CD8-positive, alpha-beta T cell (primary cell): ENCODE data around the gene STAT3. TPM values are rescaled to one million over a fixed set of nuclear protein-coding genes. Genes with fewer than 3 reads are reported as not detected.

Experiments used
- total RNA-seq, 46 experiments: library from RNA in 2 of 46; stranded (reverse) in 2 of 46; gene quantifications; one replicate each; pipeline ENCODE4 v1.2.3 and lab custom pipeline; 2021 to 2026

The STAT3 gene
- total RNA-seq, 2 experiments from 2014 or later = 338 to 343 TPM

Other genes with a start within 250 kb of the STAT3 start
- 10 to 100 TPM; 79.3 to 86.7 TPM for gene RAB5C, start 233.5 kb downstream of the STAT3 start, total RNA-seq
- under 1 TPM; 0.35 to 0.42 TPM for gene KCNH4, start 207.3 kb downstream of the STAT3 start, total RNA-seq
- not detected for gene HCRT, start 203.0 kb downstream of the STAT3 start, total RNA-seq
- gene GHDC, start 193.9 kb downstream of the STAT3 start, total RNA-seq = 1 to 10 TPM; 6.6 to 6.7 TPM
- 10 to 100 TPM; 85.2 to 85.5 TPM for gene STAT5B, start 112.1 kb downstream of the STAT3 start, total RNA-seq
- gene STAT5A, start 99.9 kb downstream of the STAT3 start, total RNA-seq = 100 to 1,000 TPM; 300 to 319 TPM
- not detected for gene CAVIN1, start 34.8 kb upstream of the STAT3 start, total RNA-seq
- 1 to 10 TPM; 8.3 to 9.0 TPM for gene ATP6V0A1, start 70.4 kb upstream of the STAT3 start, total RNA-seq
- 1 to 10 TPM; 7.4 TPM for gene NAGLU, start 147.8 kb upstream of the STAT3 start, total RNA-seq
- gene HSD17B1, start 164.5 kb upstream of the STAT3 start, total RNA-seq = under 1 TPM; 0.44 to 0.52 TPM
- 10 to 100 TPM; 26.4 to 32.9 TPM for gene COASY, start 173.7 kb upstream of the STAT3 start, total RNA-seq
- 10 to 100 TPM; 18.3 to 21.3 TPM for gene MLX, start 178.7 kb upstream of the STAT3 start, total RNA-seq
- gene PSMC3IP, start 189.3 kb upstream of the STAT3 start, total RNA-seq = 1 to 10 TPM; 3.9 to 4.1 TPM
- 10 to 100 TPM; 59.0 to 59.3 TPM for gene RETREG3, start 220.9 kb upstream of the STAT3 start, total RNA-seq
- 1 to 10 TPM; 4.9 to 8.4 TPM for gene TUBG1, start 221.2 kb upstream of the STAT3 start, total RNA-seq